H1 (cell line): ENCODE data around the gene VAPB. TPM values are rescaled to one million over a fixed set of nuclear protein-coding genes. Genes with fewer than 3 reads are reported as not detected.

Experiments
- CTCF ChIA-PET: fragments of 300-600 bp; sonication (Branson Sonifier 250); formaldehyde crosslinking; loops from one replicate; lab custom pipeline; 2021; ENCODE audit not compliant: partially characterized antibody; lab: Charles Lee
- POLR2A ChIA-PET: fragments of 300-600 bp; sonication (Branson Sonifier 250); formaldehyde crosslinking; loops from one replicate; lab custom pipeline; 2021; ENCODE audit warnings: inconsistent platforms; ENCODE audit not compliant: partially characterized antibody; lab: Charles Lee
- DNase-seq, 2 experiments: peaks; one replicate each; pipeline versions ENCODE4 v3.0.0 to v3.0.0-alpha.2; 2010 to 2022; ENCODE audit warnings: low spot score in 2 of 2, low read depth in 1 of 2, mixed read lengths in 1 of 2
- FAIRE-seq: peaks from 2 replicates; lab custom pipeline; 2011; peaks lifted over from hg19 to GRCh38; lab: Jason Lieb, UNC
- H2AFZ ChIP-seq: 2 replicates; pipeline ENCODE4 v1.8.1; 2012; ENCODE audit warnings: low read length, inconsistent platforms
- H2AK5ac ChIP-seq: 2 replicates; pipeline ENCODE4 v1.6.1; 2013; ENCODE audit warnings: low read depth, low read length
- H2BK120ac ChIP-seq: replicated peaks from 2 replicates; pipeline ENCODE3; 2013; ENCODE audit warnings: low read depth, low read length, inconsistent platforms
- H2BK12ac ChIP-seq: 2 replicates; pipeline ENCODE4 v1.6.1; 2013; ENCODE audit warnings: low read depth, low read length
- H2BK15ac ChIP-seq: 2 replicates; pipeline ENCODE4 v1.6.1; 2013; ENCODE audit warnings: low read length
- H2BK20ac ChIP-seq: 2 replicates; pipeline ENCODE4 v1.6.1; 2013; ENCODE audit warnings: low read length
- H2BK5ac ChIP-seq: 2 replicates; pipeline ENCODE4 v1.6.1; 2013; ENCODE audit warnings: low read depth, low read length
- H3K14ac ChIP-seq: 2 replicates; pipeline ENCODE4 v1.6.1; 2013; ENCODE audit warnings: inconsistent platforms; ENCODE audit not compliant: insufficient read length
- H3K18ac ChIP-seq: 2 replicates; pipeline ENCODE4 v1.6.1; 2013; ENCODE audit warnings: low read length; ENCODE audit errors: extremely low read depth
- H3K23ac ChIP-seq: 2 replicates; pipeline ENCODE4 v1.6.1; 2013; ENCODE audit warnings: inconsistent platforms; ENCODE audit not compliant: insufficient read length
- H3K23me2 ChIP-seq: 2 replicates; pipeline ENCODE4 v1.6.1; 2013; ENCODE audit warnings: low read depth, low read length
- H3K27ac ChIP-seq: 2 replicates; pipeline ENCODE4 v1.6.1; 2011; ENCODE audit warnings: low read depth, low read length, inconsistent platforms
- H3K27me3 ChIP-seq, 4 experiments: replicated peaks in 1 of 4; 1 replicate in 1 of 4; 2 replicates in 3 of 4; pipeline versions ENCODE4 v1.6.1 to v1.8.1; 2011 to 2013; ENCODE audit warnings: low read length in 3 of 4, mild to moderate bottlenecking in 3 of 4, inconsistent platforms in 2 of 4, mixed read lengths in 2 of 4, moderate library complexity in 1 of 4; ENCODE audit not compliant: control insufficient read depth in 3 of 4, insufficient read depth in 3 of 4; ENCODE audit errors: extremely low read depth in 1 of 4
- H3K36me3 ChIP-seq, 4 experiments: 2 replicates each; pipeline versions ENCODE4 v1.6.1 to v1.8.1; 2011 to 2013; ENCODE audit warnings: mild to moderate bottlenecking in 4 of 4, low read length in 3 of 4, moderate library complexity in 2 of 4, control low read depth in 1 of 4, inconsistent platforms in 1 of 4; ENCODE audit not compliant: insufficient read depth in 4 of 4, control insufficient read depth in 2 of 4
- H3K4ac ChIP-seq: replicated peaks from 2 replicates; pipeline ENCODE3; 2013; ENCODE audit warnings: low read length, low read depth, mixed read lengths, inconsistent platforms; ENCODE audit not compliant: insufficient read length
- H3K4me1 ChIP-seq, 4 experiments: replicated peaks in 1 of 4; 1 replicate in 1 of 4; 2 replicates in 3 of 4; pipeline versions ENCODE4 v1.6.1 to v1.8.1; 2011 to 2013; ENCODE audit warnings: low read length in 3 of 4, inconsistent platforms in 2 of 4, mixed read lengths in 1 of 4; ENCODE audit not compliant: insufficient read depth in 4 of 4, control insufficient read depth in 3 of 4
- H3K4me2 ChIP-seq, 2 experiments: 2 replicates each; pipeline versions ENCODE4 v1.6.1 to v1.8.1; 2011 to 2013; ENCODE audit warnings: low read depth in 2 of 2, low read length in 2 of 2, control low read depth in 1 of 2, inconsistent platforms in 1 of 2, mild to moderate bottlenecking in 1 of 2; ENCODE audit not compliant: insufficient read depth in 1 of 2
- H3K4me3 ChIP-seq, 4 experiments: fragments of 200-600, 300-600 bp in 1 of 4; sonication (generic), shearing (Covaris generic), sonication (Bioruptor Twin) in 1 of 4; 2 replicates each; pipeline versions ENCODE4 v1.5.1 to v1.8.1; 2011 to 2016; ENCODE audit warnings: low read length in 4 of 4, low read depth in 3 of 4, control low read depth in 2 of 4, inconsistent platforms in 2 of 4, mild to moderate bottlenecking in 2 of 4, mixed read lengths in 1 of 4, moderate library complexity in 1 of 4; ENCODE audit not compliant: insufficient read depth in 2 of 4; ENCODE audit errors: extremely low read depth in 1 of 4
- H3K56ac ChIP-seq: replicated peaks from 2 replicates; pipeline ENCODE3; 2013; ENCODE audit warnings: low read depth, mild to moderate bottlenecking, mixed read lengths, low read length, inconsistent platforms; ENCODE audit not compliant: insufficient read length
- H3K79me1 ChIP-seq: 2 replicates; pipeline ENCODE4 v1.6.1; 2013; ENCODE audit warnings: low read depth, low read length, control low read depth
- H3K79me2 ChIP-seq, 2 experiments: 2 replicates each; pipeline versions ENCODE4 v1.6.1 to v1.8.1; 2012 to 2013; ENCODE audit warnings: low read length in 2 of 2, mild to moderate bottlenecking in 2 of 2, inconsistent platforms in 1 of 2; ENCODE audit not compliant: insufficient read depth in 2 of 2, control insufficient read depth in 1 of 2
- H3K9ac ChIP-seq, 4 experiments: replicated peaks in 1 of 4; 1 replicate in 1 of 4; 2 replicates in 3 of 4; pipeline versions ENCODE4 v1.6.1 to v1.8.1; 2011 to 2013; ENCODE audit warnings: low read depth in 3 of 4, low read length in 3 of 4, control low read depth in 2 of 4, mild to moderate bottlenecking in 2 of 4, moderate library complexity in 2 of 4, inconsistent platforms in 1 of 4; ENCODE audit errors: extremely low read depth in 1 of 4
- H3K9me3 ChIP-seq, 2 experiments: 2 replicates each; pipeline versions ENCODE4 v1.6.1 to v1.8.1; 2012 to 2013; ENCODE audit warnings: mild to moderate bottlenecking in 2 of 2, moderate library complexity in 2 of 2, control low read depth in 1 of 2, inconsistent platforms in 1 of 2, low read depth in 1 of 2, low read length in 1 of 2, mixed read lengths in 1 of 2; ENCODE audit not compliant: insufficient read depth in 2 of 2
- H4K20me1 ChIP-seq, 2 experiments: replicated peaks in 1 of 2; 2 replicates each; pipeline versions ENCODE3 to v1.8.1; 2011 to 2013; ENCODE audit warnings: inconsistent platforms in 2 of 2, low read length in 2 of 2, mild to moderate bottlenecking in 1 of 2; ENCODE audit not compliant: insufficient read depth in 2 of 2, control insufficient read depth in 1 of 2
- H4K5ac ChIP-seq: 2 replicates; pipeline ENCODE4 v1.6.1; 2013; ENCODE audit warnings: low read length, low read depth, mixed read lengths, inconsistent platforms; ENCODE audit not compliant: insufficient read length
- H4K8ac ChIP-seq: 2 replicates; pipeline ENCODE4 v1.8.0; 2013; ENCODE audit warnings: mild to moderate bottlenecking, moderate library complexity, low read length, inconsistent platforms; ENCODE audit not compliant: insufficient read depth; ENCODE audit errors: extremely low read depth
- H4K91ac ChIP-seq: replicated peaks from 2 replicates; pipeline ENCODE3; 2013; ENCODE audit warnings: low read length, mixed read lengths, inconsistent platforms; ENCODE audit not compliant: insufficient read length
- CREB1 ChIP-seq: IDR thresholded peaks from 2 replicates; pipeline ENCODE4 v1.6.1; 2012; ENCODE audit warnings: inconsistent platforms
- EP300 ChIP-seq, 2 experiments: IDR thresholded peaks; 1 replicate in 1 of 2; 2 replicates in 1 of 2; pipeline ENCODE4 v1.6.1; 2011 to 2012; ENCODE audit warnings: low read depth in 2 of 2, low read length in 2 of 2, mild to moderate bottlenecking in 2 of 2, borderline replicate concordance in 1 of 2, inconsistent platforms in 1 of 2, moderate library complexity in 1 of 2
- NRF1 ChIP-seq: IDR thresholded peaks from 2 replicates; pipeline ENCODE4 v1.6.1; 2011; ENCODE audit warnings: mild to moderate bottlenecking, low read depth, low read length, improper control_type of control experiment
- TAF7 ChIP-seq: optimal IDR thresholded peaks from 2 replicates; pipeline ENCODE3; 2011; ENCODE audit warnings: low read depth, mild to moderate bottlenecking, inconsistent platforms, low read length, moderate library complexity, borderline replicate concordance
- TCF12 ChIP-seq: IDR thresholded peaks from 2 replicates; pipeline ENCODE4 v1.6.1; 2011; ENCODE audit warnings: low read depth, mild to moderate bottlenecking, low read length
- WGBS, 2 experiments: shearing (Covaris generic) in 1 of 2; methylation state at CpG; one replicate each; pipeline versions ENCODE4 v1.1.6 to v1.1.7; 2013 to 2015; ENCODE audit warnings: low lambda C conversion rate in 2 of 2, mixed read lengths in 2 of 2, inconsistent platforms in 1 of 2, low coverage in 1 of 2, missing lambda C conversion rate in 1 of 2; ENCODE audit not compliant: insufficient replicate concordance in 2 of 2, insufficient coverage in 1 of 2, insufficient read length in 1 of 2; ENCODE audit errors: extremely low coverage in 1 of 2, missing lambda C conversion rate in 1 of 2; 5-methylcytosine and 5-hydroxymethylcytosine counted together
- polyA plus RNA-seq, 7 experiments: library from polyadenylated mRNA; depleted of rRNA in 3 of 7; stranded (reverse) in 5 of 7; unstranded in 2 of 7; fragments of >200 nt in 5 of 7; fragments of 200-250 nt in 2 of 7; gene quantifications; 1 replicate in 5 of 7; 2 replicates in 1 of 7; 4 replicates in 1 of 7; pipeline versions ENCODE4 v1.2.1 to v1.2.3, GENCODE V29; 2011 to 2013; ENCODE audit warnings: missing spikeins in 2 of 7, mixed read lengths in 2 of 7
- total RNA-seq: library from RNA; stranded (reverse); fragmentation: NEBNext Ultra II Directional; extraction: Animal tissue kit (Norgen Biotek cat#: 25700); gene quantifications from 2 replicates; pipeline ENCODE4 v1.2.1, GENCODE V29; 2021
- TF ChIP-seq, protein P1 (sequence below): IDR thresholded peaks from 2 replicates; pipeline ENCODE4 v1.6.1; 2011; ENCODE audit warnings: low read length, improper control_type of control experiment

VAPB gene
- total and polyA plus RNA-seq, 2 of the 8 experiments (the other 6 are each of a cell fraction or from before 2014, with no cell fraction given), result 24.4 to 62.8 TPM

GRCh38 chr20:58466095-58466708, 77.2 kb downstream of the VAPB start:
- no peak overlapping the region for H3K9ac ChIP-seq
- 0 out of 4 replicates have a peak, but pooled peaks cover 0 to 3% of the 10 kb centered on the region in 2 experiments for H3K9me3 ChIP-seq
- H3K56ac ChIP-seq, result no peak overlapping the region
- no peak overlapping the region for H2AK5ac ChIP-seq
- H3K27ac ChIP-seq, result no peak overlapping the region
- no peak overlapping the region for H4K5ac ChIP-seq
- no peak overlapping the region for H2BK15ac ChIP-seq
- H2BK5ac ChIP-seq, result no peak overlapping the region
- H2BK20ac ChIP-seq, result no peak overlapping the region
- ChIA-PET CTCF (interaction anchor here (1.1 to 1.7 kb wide), 3 partner anchors 16 to 24 kb away, joined by 3 to 5 read pairs (median 3); no protein-coding TSS in a partner anchor), POLR2A (no interaction called here)
- FAIRE-seq, result no peak
- H3K14ac ChIP-seq, result no peak overlapping the region
- no peak overlapping the region for H2AFZ ChIP-seq
- H3K27me3 ChIP-seq, result no peaks in the 10 kb centered on the region
- no peak overlapping the region for H2BK120ac ChIP-seq
- no peak overlapping the region for H3K4me2 ChIP-seq
- no peaks in the 10 kb centered on the region for H3K23me2 ChIP-seq
- no peak overlapping the region; the same call in 1 of the 2 replicates for H2BK12ac ChIP-seq
- no peak overlapping the region for H3K23ac ChIP-seq
- no peak overlapping the region; the same call in 1 of the 2 replicates for H4K8ac ChIP-seq
- no peak overlapping the region; the same call in 1 of the 2 replicates for H3K18ac ChIP-seq
- H4K91ac ChIP-seq, result peak overlapping the region; percentile 9
- 88% methylated on average over 23 of the region's 27 CpGs; no CpG with 5 or more reads in 1 of the 2 experiments for WGBS, 2 experiments
- no peak overlapping the region for H3K4ac ChIP-seq
- DNase-seq, result peak in 1 of 2 experiments; percentile 43
- no peaks in the 10 kb centered on the region for H3K79me1 ChIP-seq
- H3K4me1 ChIP-seq, result peaks cover 0 to 7% (median 2%) of the 10 kb centered on the region in 4 experiments; a peak in 4 of 7 replicates
- no peaks in the 10 kb centered on the region for H4K20me1 ChIP-seq
- no peaks in the 10 kb centered on the region for H3K36me3 ChIP-seq
- no peak overlapping the region for H3K4me3 ChIP-seq
- H3K79me2 ChIP-seq, result no peaks in the 10 kb centered on the region
- TF ChIP-seq TCF12 (no peak), TAF7 (no peak), NRF1 (no peak), EP300 (IDR thresholded peaks at IDR 0.05; ENCODE audit: borderline replicate concordance in 1 of 2, low read depth in 2 of 2, low read length in 2 of 2) (no peak), CREB1 (no peak)
- TF ChIP-seq, protein P1, sequence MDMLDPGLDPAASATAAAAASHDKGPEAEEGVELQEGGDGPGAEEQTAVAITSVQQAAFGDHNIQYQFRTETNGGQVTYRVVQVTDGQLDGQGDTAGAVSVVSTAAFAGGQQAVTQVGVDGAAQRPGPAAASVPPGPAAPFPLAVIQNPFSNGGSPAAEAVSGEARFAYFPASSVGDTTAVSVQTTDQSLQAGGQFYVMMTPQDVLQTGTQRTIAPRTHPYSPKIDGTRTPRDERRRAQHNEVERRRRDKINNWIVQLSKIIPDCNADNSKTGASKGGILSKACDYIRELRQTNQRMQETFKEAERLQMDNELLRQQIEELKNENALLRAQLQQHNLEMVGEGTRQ, result no peak
